Measurements from ENCODE around the gene DCPS.

Gene DCPS

GRCh38 chr11:126317432-126317755 is 13.5 kb downstream of the DCPS start:
- Histone ChIP-seq H4K20me1 (ENCODE audit: low read depth, low read length) (no peaks in the 10 kb centered on the region), H3K9me2 (replicated peaks; ENCODE audit: insufficient read depth, low read length) (no peaks in the 10 kb centered on the region), H3K79me2 (ENCODE audit: insufficient read depth, low read length) (no peaks in the 10 kb centered on the region), H3K4me2 (ENCODE audit: low read depth, low read length, poor library complexity, severe bottlenecking) (no peak overlapping the region), H3K9me3 (ENCODE audit: insufficient read depth, low read length) (no peaks in the 10 kb centered on the region), H2AFZ (ENCODE audit: low read depth, low read length, severe bottlenecking) (no peak overlapping the region), H3K4me3 (ENCODE audit: insufficient read depth, low read length, poor library complexity, severe bottlenecking) (no peak overlapping the region), H3K36me3 (ENCODE audit: low read length) (no peaks in the 10 kb centered on the region), H3K27me3 (ENCODE audit: low read length) (no peaks in the 10 kb centered on the region), H3F3A (ENCODE audit: insufficient read depth) (no peaks in the 10 kb centered on the region), H3K27ac (ENCODE audit: low read depth, low read length) (no peak overlapping the region), H3K9ac (ENCODE audit: low read length) (no peak overlapping the region)
- no peak for TF ChIP-seq EZH2phosphoT487 (conservative IDR thresholded peaks at IDR 0.05; ENCODE audit: low read length)
- TF ChIP-seq CTCF (IDR thresholded peaks at IDR 0.05; ENCODE audit: insufficient read depth, low read length, poor library complexity, severe bottlenecking): no peak

- H3K79me2 ChIP-seq (ENCODE audit: insufficient read depth, low read length): no peaks in the 10 kb centered on the region
- no peaks in the 10 kb centered on the region for H4K20me1 ChIP-seq (ENCODE audit: low read depth, low read length)
- no peaks in the 10 kb centered on the region for H3K9me3 ChIP-seq (ENCODE audit: insufficient read depth, low read length)
- H2AFZ ChIP-seq (ENCODE audit: low read depth, low read length, severe bottlenecking): no peak overlapping the region
- H3K4me3 ChIP-seq (ENCODE audit: insufficient read depth, low read length, poor library complexity, severe bottlenecking): no peak overlapping the region
- no peaks in the 10 kb centered on the region for H3K27me3 ChIP-seq (ENCODE audit: low read length)
- no peaks in the 10 kb centered on the region for H3K9me2 ChIP-seq (replicated peaks; ENCODE audit: insufficient read depth, low read length)
- no peak overlapping the region for H3K9ac ChIP-seq (ENCODE audit: low read length)
- H3F3A ChIP-seq (ENCODE audit: insufficient read depth): no peaks in the 10 kb centered on the region
- H3K27ac ChIP-seq (ENCODE audit: low read depth, low read length): no peak overlapping the region
- no peak overlapping the region for H3K4me2 ChIP-seq (ENCODE audit: low read depth, low read length, poor library complexity, severe bottlenecking)
- no peaks in the 10 kb centered on the region for H3K36me3 ChIP-seq (ENCODE audit: low read length)
- TF ChIP-seq CTCF (IDR thresholded peaks at IDR 0.05; ENCODE audit: insufficient read depth, low read length, poor library complexity, severe bottlenecking) (no peak), EZH2phosphoT487 (conservative IDR thresholded peaks at IDR 0.05; ENCODE audit: low read length) (no peak)
Measured at GRCh38 chr11:126317756-126318573, 14.1 kb downstream of the DCPS start.

GRCh38 chr11:126318574-126319373 is 14.9 kb downstream of the DCPS start:
- no peak for TF ChIP-seq CTCF (IDR thresholded peaks at IDR 0.05; ENCODE audit: insufficient read depth, low read length, poor library complexity, severe bottlenecking)
- TF ChIP-seq EZH2phosphoT487 (conservative IDR thresholded peaks at IDR 0.05; ENCODE audit: low read length): no peak
- no peak overlapping the region for H3K9ac ChIP-seq (ENCODE audit: low read length)
- no peaks in the 10 kb centered on the region for H3K9me3 ChIP-seq (ENCODE audit: insufficient read depth, low read length)
- H3K27me3 ChIP-seq (ENCODE audit: low read length): no peaks in the 10 kb centered on the region
- no peaks in the 10 kb centered on the region for H3K79me2 ChIP-seq (ENCODE audit: insufficient read depth, low read length)
- H2AFZ ChIP-seq (ENCODE audit: low read depth, low read length, severe bottlenecking): no peak overlapping the region
- no peak overlapping the region for H3K4me3 ChIP-seq (ENCODE audit: insufficient read depth, low read length, poor library complexity, severe bottlenecking)
- H4K20me1 ChIP-seq (ENCODE audit: low read depth, low read length): no peaks in the 10 kb centered on the region
- H3F3A ChIP-seq (ENCODE audit: insufficient read depth): no peaks in the 10 kb centered on the region
- no peaks in the 10 kb centered on the region for H3K9me2 ChIP-seq (replicated peaks; ENCODE audit: insufficient read depth, low read length)
- H3K27ac ChIP-seq (ENCODE audit: low read depth, low read length): no peak overlapping the region
- H3K4me2 ChIP-seq (ENCODE audit: low read depth, low read length, poor library complexity, severe bottlenecking): no peak overlapping the region
- no peaks in the 10 kb centered on the region for H3K36me3 ChIP-seq (ENCODE audit: low read length)

Data from SU-DHL-6 (cell line).